Endodermal cell (in vitro differentiated cells): ENCODE data around the gene SYNE2. TPM values are rescaled to one million over a fixed set of nuclear protein-coding genes. Genes with fewer than 3 reads are reported as not detected.
A peak's percentile ranks its signal among the peaks of the same experiment; 100 is the strongest.

Experiments
- DNase-seq: peaks from one replicate; pipeline ENCODE4 v3.0.0-alpha.2; 2017
- H3K27ac ChIP-seq: 2 replicates; pipeline ENCODE4 v1.5.1; 2013; ENCODE audit warnings: mild to moderate bottlenecking, low read depth, low read length, moderate library complexity
- H3K27me3 ChIP-seq: 2 replicates; pipeline ENCODE4 v1.6.1; 2013; ENCODE audit warnings: mild to moderate bottlenecking, low read length, moderate library complexity; ENCODE audit not compliant: insufficient read depth, control insufficient read depth, poor library complexity, severe bottlenecking
- H3K36me3 ChIP-seq: 2 replicates; pipeline ENCODE4 v1.7.0; 2013; ENCODE audit warnings: mild to moderate bottlenecking, low read length, moderate library complexity; ENCODE audit not compliant: control insufficient read depth, insufficient read depth
- H3K4me1 ChIP-seq: one replicate; pipeline ENCODE4 v1.7.0; 2013; ENCODE audit warnings: low read length; ENCODE audit not compliant: control insufficient read depth, insufficient read depth
- H3K4me3 ChIP-seq: 2 replicates; pipeline ENCODE4 v1.5.1; 2013; ENCODE audit warnings: mild to moderate bottlenecking, low read length, moderate library complexity
- H3K9ac ChIP-seq: 2 replicates; pipeline ENCODE4 v1.6.1; 2013; ENCODE audit warnings: mild to moderate bottlenecking, low read length, moderate library complexity; ENCODE audit not compliant: poor library complexity, severe bottlenecking; ENCODE audit errors: extremely low read depth
- H3K9me3 ChIP-seq: 2 replicates; pipeline ENCODE4 v1.6.1; 2013; ENCODE audit warnings: mild to moderate bottlenecking, low read length, moderate library complexity; ENCODE audit not compliant: control insufficient read depth
- H3K27ac Mint-ChIP-seq: 2 replicates; pipeline ENCODE4 v1.8.0; 2020; ENCODE audit warnings: mixed read lengths
- H3K27me3 Mint-ChIP-seq: 2 replicates; pipeline ENCODE4 v1.8.0; 2021; ENCODE audit warnings: mild to moderate bottlenecking, mixed read lengths; ENCODE audit not compliant: insufficient read depth
- H3K36me3 Mint-ChIP-seq: 2 replicates; pipeline ENCODE4 v1.8.0; 2020; ENCODE audit warnings: low read depth, mixed read lengths
- H3K4me1 Mint-ChIP-seq: 2 replicates; pipeline ENCODE4 v1.8.0; 2020; ENCODE audit warnings: mixed read lengths
- H3K4me3 Mint-ChIP-seq: 2 replicates; pipeline ENCODE4 v1.8.0; 2020; ENCODE audit warnings: mild to moderate bottlenecking, moderate library complexity, mixed read lengths
- H3K9me3 Mint-ChIP-seq: 2 replicates; pipeline ENCODE4 v1.8.0; 2020; ENCODE audit warnings: mild to moderate bottlenecking, mixed read lengths
- CTCF ChIP-seq: fragments of 200-600 bp; sonication (generic); conservative IDR thresholded peaks from 2 replicates; pipeline ENCODE4 v1.5.0; 2021; ENCODE audit warnings: antibody characterized with exemption, mild to moderate bottlenecking
- WGBS, 2 experiments: methylation state at CpG; one replicate each; pipeline versions ENCODE4 v1.1.5 to v1.1.7; 2013; ENCODE audit warnings: missing lambda C conversion rate in 2 of 2, mixed read lengths in 1 of 2; ENCODE audit not compliant: insufficient coverage in 1 of 2, insufficient read length in 1 of 2; 5-methylcytosine and 5-hydroxymethylcytosine counted together
- total RNA-seq, 2 donors: library from RNA; stranded (reverse); fragmentation: NEBNext Ultra II Directional in 1 of 2; extraction: Animal tissue kit (Norgen Biotek cat#: 25700) in 1 of 2; gene quantifications; 2 replicates in 1 of 2; 3 replicates in 1 of 2; pipeline ENCODE4 v1.2.1, GENCODE V29; 2021

Gene SYNE2
- total RNA-seq, 2 donors from 2014 or later: 65.8 to 70.0 TPM

GRCh38 chr14:63893701-63894458 lies 41.1 kb downstream of the SYNE2 start:
- H3K36me3 ChIP-seq: no peaks in the 10 kb centered on the region
- H3K4me1 ChIP-seq: no peaks in the 10 kb centered on the region
- Mint-ChIP-seq H3K36me3 (no peaks in the 10 kb centered on the region), H3K4me3 (no peak overlapping the region), H3K27ac (no peak overlapping the region), H3K9me3 (no peaks in the 10 kb centered on the region), H3K4me1 (peaks cover 24% of the 10 kb centered on the region), H3K27me3 (no peaks in the 10 kb centered on the region)
- no peaks in the 10 kb centered on the region for H3K9me3 ChIP-seq
- H3K27me3 ChIP-seq: no peaks in the 10 kb centered on the region
- 83 to 91% methylated on average over 4 to 5 of the region's 5 CpGs for WGBS, 2 experiments
- DNase-seq: no peak
- no peak overlapping the region for H3K9ac ChIP-seq
- H3K4me3 ChIP-seq: no peak overlapping the region
- no peak for TF ChIP-seq CTCF
- H3K27ac ChIP-seq: no peak overlapping the region

- peaks cover 20% of the 10 kb centered on the region for H3K4me1 Mint-ChIP-seq
- no peak for TF ChIP-seq CTCF
- H3K4me3 Mint-ChIP-seq: no peak overlapping the region
Measured at GRCh38 chr14:63895510-63895909, 42.7 kb downstream of the SYNE2 start.

DNA sequence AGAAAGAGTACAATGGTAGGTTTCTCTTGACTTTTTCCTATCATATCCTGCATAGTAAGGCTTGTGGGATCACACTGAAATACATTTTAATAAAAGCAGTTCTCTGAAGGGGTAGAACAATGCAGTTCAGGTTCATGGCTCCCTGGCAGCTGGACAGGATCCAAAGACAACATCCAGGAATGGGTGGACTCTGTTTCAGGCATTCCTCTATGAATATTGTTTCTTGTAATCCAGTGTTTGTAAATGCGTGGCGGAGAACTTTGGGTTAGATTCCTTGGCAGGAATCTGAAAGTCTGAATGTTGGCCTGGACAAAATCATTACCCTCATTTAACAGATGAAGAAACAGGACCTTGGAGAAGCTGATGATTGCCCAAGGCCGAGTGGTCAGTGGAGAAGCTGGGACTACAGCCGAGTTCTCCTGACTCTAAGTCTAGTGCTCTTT lies 43.5 kb downstream of the SYNE2 start:
- Histone ChIP-seq H3K36me3 (no peaks in the 10 kb centered on the region), H3K4me1 (no peaks in the 10 kb centered on the region), H3K27ac (no peak overlapping the region), H3K4me3 (no peak overlapping the region), H3K9ac (no peak overlapping the region), H3K27me3 (no peaks in the 10 kb centered on the region), H3K9me3 (no peaks in the 10 kb centered on the region)
- TF ChIP-seq CTCF: no peak
- Mint-ChIP-seq H3K4me3 (no peak overlapping the region), H3K36me3 (no peaks in the 10 kb centered on the region), H3K27me3 (no peaks in the 10 kb centered on the region), H3K27ac (peak overlapping the region; percentile 16), H3K9me3 (no peaks in the 10 kb centered on the region), H3K4me1 (peaks cover 12% of the 10 kb centered on the region)
- 98 to 100% methylated on average over 2 to 4 of the region's 4 CpGs for WGBS, 2 experiments
- no peak for DNase-seq

More at GRCh38 chr14:63895510-63895909, 42.7 kb downstream of the SYNE2 start:
- Histone ChIP-seq H3K27ac (no peak overlapping the region), H3K4me3 (no peak overlapping the region), H3K9ac (no peak overlapping the region), H3K27me3 (no peaks in the 10 kb centered on the region), H3K4me1 (no peaks in the 10 kb centered on the region), H3K9me3 (no peaks in the 10 kb centered on the region), H3K36me3 (no peaks in the 10 kb centered on the region)
- H3K9me3 Mint-ChIP-seq: no peaks in the 10 kb centered on the region
- H3K27ac Mint-ChIP-seq: no peak overlapping the region
- no peaks in the 10 kb centered on the region for H3K27me3 Mint-ChIP-seq
- no peaks in the 10 kb centered on the region for H3K36me3 Mint-ChIP-seq
- DNase-seq: no peak
